ENCODE data around the gene SSTR3. TPM values are rescaled to one million over a fixed set of nuclear protein-coding genes. Genes with fewer than 3 reads are reported as not detected.
A peak's percentile ranks its signal among the peaks of the same experiment; 100 is the strongest.

Gene SSTR3
- total and polyA plus RNA-seq, 9 of the 15 experiments (the other 6 are each of a cell fraction or from before 2014, with no cell fraction given) = 0.03 TPM; not detected in 8

GRCh38 chr22:37244114-37244921 lies 32.0 kb upstream of the SSTR3 start, which contains the start of gene RAC2 (continued):
- TF ChIP-seq PRDM10 (IDR thresholded peaks at IDR 0.05; ENCODE audit: partially characterized antibody) (no peak), ATF4 (CRISPR knock-in tag; IDR thresholded peaks at IDR 0.05) (no peak), RBM14 (IDR thresholded peaks at IDR 0.05; ENCODE audit: borderline replicate concordance, insufficient read depth, low read depth, low read length) (no peak), ZNF75A (CRISPR knock-in tag; IDR thresholded peaks at IDR 0.05) (no peak), JUND (IDR thresholded peaks at IDR 0.05; ENCODE audit: borderline replicate concordance, low read depth, low read length) (0 out of 2 replicates have a peak, but pooled peaks have one; percentile 23), JUND (tag; IDR thresholded peaks at IDR 0.05; ENCODE audit: borderline replicate concordance, low read depth, low read length) (no peak), NONO (IDR thresholded peaks at IDR 0.05; ENCODE audit: low read depth in 2 of 2, low read length in 1 of 2) (no peak), CXXC5 (CRISPR knock-in tag; IDR thresholded peaks at IDR 0.05) (peak; percentile 25), KLF13 (tag; IDR thresholded peaks at IDR 0.05; ENCODE audit: borderline replicate concordance, low read depth) (0 out of 2 replicates have a peak, but pooled peaks have one; percentile 15), MEIS2 (IDR thresholded peaks at IDR 0.05; ENCODE audit: partially characterized antibody) (no peak), TBL1XR1 (IDR thresholded peaks at IDR 0.05; ENCODE audit: low read length in 2 of 2) (no peak), SMARCA5 (IDR thresholded peaks at IDR 0.05) (peak; percentile 88), L3MBTL2 (IDR thresholded peaks at IDR 0.05) (0 out of 2 replicates have a peak, but pooled peaks have one; percentile 19)
- TF ChIP-seq, protein P1, sequence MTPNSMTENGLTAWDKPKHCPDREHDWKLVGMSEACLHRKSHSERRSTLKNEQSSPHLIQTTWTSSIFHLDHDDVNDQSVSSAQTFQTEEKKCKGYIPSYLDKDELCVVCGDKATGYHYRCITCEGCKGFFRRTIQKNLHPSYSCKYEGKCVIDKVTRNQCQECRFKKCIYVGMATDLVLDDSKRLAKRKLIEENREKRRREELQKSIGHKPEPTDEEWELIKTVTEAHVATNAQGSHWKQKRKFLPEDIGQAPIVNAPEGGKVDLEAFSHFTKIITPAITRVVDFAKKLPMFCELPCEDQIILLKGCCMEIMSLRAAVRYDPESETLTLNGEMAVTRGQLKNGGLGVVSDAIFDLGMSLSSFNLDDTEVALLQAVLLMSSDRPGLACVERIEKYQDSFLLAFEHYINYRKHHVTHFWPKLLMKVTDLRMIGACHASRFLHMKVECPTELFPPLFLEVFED (CRISPR knock-in tag; conservative IDR thresholded peaks at IDR 0.05) = no peak
- TF ChIP-seq, protein P2, sequence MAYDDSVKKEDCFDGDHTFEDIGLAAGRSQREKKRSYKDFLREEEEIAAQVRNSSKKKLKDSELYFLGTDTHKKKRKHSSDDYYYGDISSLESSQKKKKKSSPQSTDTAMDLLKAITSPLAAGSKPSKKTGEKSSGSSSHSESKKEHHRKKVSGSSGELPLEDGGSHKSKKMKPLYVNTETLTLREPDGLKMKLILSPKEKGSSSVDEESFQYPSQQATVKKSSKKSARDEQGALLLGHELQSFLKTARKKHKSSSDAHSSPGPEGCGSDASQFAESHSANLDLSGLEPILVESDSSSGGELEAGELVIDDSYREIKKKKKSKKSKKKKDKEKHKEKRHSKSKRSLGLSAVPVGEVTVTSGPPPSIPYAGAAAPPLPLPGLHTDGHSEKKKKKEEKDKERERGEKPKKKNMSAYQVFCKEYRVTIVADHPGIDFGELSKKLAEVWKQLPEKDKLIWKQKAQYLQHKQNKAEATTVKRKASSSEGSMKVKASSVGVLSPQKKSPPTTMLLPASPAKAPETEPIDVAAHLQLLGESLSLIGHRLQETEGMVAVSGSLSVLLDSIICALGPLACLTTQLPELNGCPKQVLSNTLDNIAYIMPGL (CRISPR knock-in tag; IDR thresholded peaks at IDR 0.05) = no peak
- TF ChIP-seq, protein P3, sequence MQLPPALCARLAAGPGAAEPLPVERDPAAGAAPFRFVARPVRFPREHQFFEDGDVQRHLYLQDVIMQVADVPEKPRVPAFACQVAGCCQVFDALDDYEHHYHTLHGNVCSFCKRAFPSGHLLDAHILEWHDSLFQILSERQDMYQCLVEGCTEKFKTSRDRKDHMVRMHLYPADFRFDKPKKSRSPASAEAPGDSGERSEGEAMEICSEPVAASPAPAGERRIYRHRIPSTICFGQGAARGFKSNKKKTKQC (CRISPR knock-in tag; IDR thresholded peaks at IDR 0.05) = no peak

Measured in K562 (cell line).